ENCODE data around the gene RYR2. TPM values are rescaled to one million over a fixed set of nuclear protein-coding genes. Genes with fewer than 3 reads are reported as not detected.

RYR2 gene
- total RNA-seq, 4 donors from 2014 or later: 0.53 to 1.2 (median 0.57) TPM

- no peaks in the 10 kb centered on the region for H3K9me3 ChIP-seq
- H3K27me3 ChIP-seq: no peaks in the 10 kb centered on the region
- TF ChIP-seq EP300 (IDR thresholded peaks at IDR 0.05) (no peak), POLR2A (IDR thresholded peaks at IDR 0.05) (no peak), CTCF (IDR thresholded peaks at IDR 0.05) (no peak), POLR2AphosphoS5 (IDR thresholded peaks at IDR 0.05) (no peak)
- WGBS: 86% methylated on average over 2 of the region's 2 CpGs
- no peaks in the 10 kb centered on the region for H3K36me3 ChIP-seq
- H3K27ac ChIP-seq: no peak overlapping the region
- H3K4me3 ChIP-seq: no peak overlapping the region
- no peak for DNase-seq (ENCODE audit: low spot score in 2 of 2)
- H3K4me1 ChIP-seq: no peaks in the 10 kb centered on the region
Observed at GRCh38 chr1:237134929-237135328, 92.9 kb downstream of the RYR2 start.

GRCh38 chr1:237138551-237138950 is 96.6 kb downstream of the RYR2 start:
- no peak for TF ChIP-seq CTCF (IDR thresholded peaks at IDR 0.05)
- no peak for TF ChIP-seq EP300 (IDR thresholded peaks at IDR 0.05)
- TF ChIP-seq POLR2AphosphoS5 (IDR thresholded peaks at IDR 0.05): no peak
- no peak for TF ChIP-seq POLR2A (IDR thresholded peaks at IDR 0.05)
- Histone ChIP-seq H3K27ac (no peak overlapping the region), H3K36me3 (no peaks in the 10 kb centered on the region), H3K9me3 (no peaks in the 10 kb centered on the region), H3K4me3 (no peak overlapping the region), H3K27me3 (no peaks in the 10 kb centered on the region), H3K4me1 (no peaks in the 10 kb centered on the region)
- no peak for DNase-seq (ENCODE audit: low spot score in 2 of 2)

GRCh38 chr1:237139732-237140131 is 97.7 kb downstream of the RYR2 start:
- Histone ChIP-seq H3K9me3 (no peaks in the 10 kb centered on the region), H3K27ac (no peak overlapping the region), H3K36me3 (no peaks in the 10 kb centered on the region), H3K27me3 (no peaks in the 10 kb centered on the region), H3K4me1 (no peaks in the 10 kb centered on the region), H3K4me3 (no peak overlapping the region)
- 85% methylated on average over 8 of the region's 8 CpGs for WGBS
- no peak for TF ChIP-seq CTCF (IDR thresholded peaks at IDR 0.05)
- no peak for TF ChIP-seq POLR2AphosphoS5 (IDR thresholded peaks at IDR 0.05)
- no peak for TF ChIP-seq POLR2A (IDR thresholded peaks at IDR 0.05)
- no peak for TF ChIP-seq EP300 (IDR thresholded peaks at IDR 0.05)
- no peak for DNase-seq (ENCODE audit: low spot score in 2 of 2)

- 76% methylated on average over 1 of the region's 1 CpG for WGBS
- DNase-seq (ENCODE audit: low spot score in 2 of 2): no peak
- H3K4me1 ChIP-seq: no peaks in the 10 kb centered on the region
Observed at GRCh38 chr1:237140986-237141385, 99.0 kb downstream of the RYR2 start.

GRCh38 chr1:237141502-237141901 is 99.5 kb downstream of the RYR2 start:
- no peaks in the 10 kb centered on the region for H3K36me3 ChIP-seq
- no peak for DNase-seq (ENCODE audit: low spot score in 2 of 2)
- no peak overlapping the region for H3K4me3 ChIP-seq
- no peak overlapping the region for H3K27ac ChIP-seq
- 85% methylated on average over 5 of the region's 5 CpGs for WGBS
- H3K9me3 ChIP-seq: no peaks in the 10 kb centered on the region
- TF ChIP-seq EP300 (IDR thresholded peaks at IDR 0.05) (no peak), POLR2AphosphoS5 (IDR thresholded peaks at IDR 0.05) (no peak), POLR2A (IDR thresholded peaks at IDR 0.05) (no peak), CTCF (IDR thresholded peaks at IDR 0.05) (no peak)
- H3K4me1 ChIP-seq: no peaks in the 10 kb centered on the region
- H3K27me3 ChIP-seq: no peaks in the 10 kb centered on the region

More at GRCh38 chr1:237140986-237141385, 99.0 kb downstream of the RYR2 start:
- H3K36me3 ChIP-seq: no peaks in the 10 kb centered on the region
- no peak for TF ChIP-seq POLR2A (IDR thresholded peaks at IDR 0.05)
- TF ChIP-seq CTCF (IDR thresholded peaks at IDR 0.05): no peak
- TF ChIP-seq POLR2AphosphoS5 (IDR thresholded peaks at IDR 0.05): no peak
- TF ChIP-seq EP300 (IDR thresholded peaks at IDR 0.05): no peak
- H3K4me3 ChIP-seq: no peak overlapping the region
- no peaks in the 10 kb centered on the region for H3K27me3 ChIP-seq
- no peak overlapping the region for H3K27ac ChIP-seq
- no peaks in the 10 kb centered on the region for H3K9me3 ChIP-seq

Measured in suprapubic skin (tissue), 4 donors.